Spinal cord (tissue), 10 donors: Measurements from ENCODE around the gene MTMR2. TPM values are rescaled to one million over a fixed set of nuclear protein-coding genes. Genes with fewer than 3 reads are reported as not detected.

Source experiments
- DNase-seq, 6 donors: peaks; one replicate each; pipeline versions ENCODE4 v3.0.0 to v3.0.0-alpha.2; 2013 to 2015; ENCODE audit warnings: low spot score in 6 of 6, low read depth in 4 of 6
- H3K27ac ChIP-seq: one replicate; pipeline ENCODE4 v1.5.1; 2013; ENCODE audit warnings: low read depth, low read length, control low read depth
- H3K27me3 ChIP-seq: one replicate; pipeline ENCODE4 v1.6.1; 2013; ENCODE audit warnings: low read length; ENCODE audit not compliant: control insufficient read depth, insufficient read depth
- H3K36me3 ChIP-seq: one replicate; pipeline ENCODE4 v1.6.1; 2013; ENCODE audit warnings: low read length; ENCODE audit not compliant: control insufficient read depth, insufficient read depth
- H3K4me1 ChIP-seq: one replicate; pipeline ENCODE4 v1.6.1; 2013; ENCODE audit warnings: low read length; ENCODE audit not compliant: control insufficient read depth, insufficient read depth
- H3K4me3 ChIP-seq: one replicate; pipeline ENCODE4 v1.5.1; 2013; ENCODE audit warnings: low read depth, low read length, control low read depth
- H3K9me3 ChIP-seq: one replicate; pipeline ENCODE4 v1.6.1; 2013; ENCODE audit warnings: low read length; ENCODE audit not compliant: control insufficient read depth, insufficient read depth
- WGBS: methylation state at CpG from one replicate; pipeline ENCODE4 v1.1.5; 2013; ENCODE audit warnings: missing lambda C conversion rate; ENCODE audit not compliant: insufficient coverage; 5-methylcytosine and 5-hydroxymethylcytosine counted together
- polyA plus RNA-seq, 2 donors: library from polyadenylated mRNA; unstranded; fragments of 120-200 nt; gene quantifications; one replicate each; pipeline ENCODE4 v1.2.1, GENCODE V29; 2013; ENCODE audit not compliant: insufficient read length in 2 of 2
- total RNA-seq, 2 donors: library from RNA; depleted of rRNA in 1 of 2; stranded (reverse); fragments of 120-200 nt in 1 of 2; fragments of >200 nt in 1 of 2; gene quantifications; one replicate each; pipeline versions ENCODE4 v1.2.3 to v1.2.4, GENCODE V29; 2013 to 2014
- donor health status: healthy.

MTMR2 gene
- total and polyA plus RNA-seq, 4 donors = 33.5 to 54.3 (median 41.2) TPM

- Histone ChIP-seq H3K4me3 (no peak overlapping the region), H3K27me3 (no peaks in the 10 kb centered on the region), H3K36me3 (no peaks in the 10 kb centered on the region), H3K9me3 (no peaks in the 10 kb centered on the region), H3K4me1 (no peaks in the 10 kb centered on the region), H3K27ac (no peak overlapping the region)
- DNase-seq = no peak
Measured at GRCh38 chr11:95937358-95937757, 13.5 kb upstream of the MTMR2 start.

DNA sequence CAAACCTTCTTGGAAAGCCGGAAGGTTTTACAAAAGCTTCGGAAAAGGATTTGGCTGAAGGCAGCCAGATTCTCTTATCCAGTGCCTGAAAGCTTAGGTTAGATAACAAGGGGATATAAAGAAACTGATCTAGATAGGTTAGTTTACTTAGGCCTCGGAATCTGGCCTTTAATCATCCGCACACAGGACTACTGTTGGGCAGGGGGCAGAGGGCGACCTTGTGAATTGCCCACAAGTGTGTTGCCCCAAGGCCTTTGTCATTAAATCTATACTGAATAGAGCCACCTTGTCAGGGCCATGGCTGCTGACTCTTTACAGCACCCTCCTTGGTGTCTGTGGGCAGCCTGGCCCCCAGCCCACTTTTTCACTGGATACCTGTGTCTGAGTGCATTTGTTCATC is 9.7 kb upstream of the MTMR2 start:
- H3K4me1 ChIP-seq = no peaks in the 10 kb centered on the region
- no peaks in the 10 kb centered on the region for H3K9me3 ChIP-seq
- no peak for DNase-seq
- no peak overlapping the region for H3K4me3 ChIP-seq
- H3K36me3 ChIP-seq = no peaks in the 10 kb centered on the region
- H3K27me3 ChIP-seq = no peaks in the 10 kb centered on the region
- no peak overlapping the region for H3K27ac ChIP-seq
- WGBS = 91% methylated on average over 5 of the region's 5 CpGs

DNA sequence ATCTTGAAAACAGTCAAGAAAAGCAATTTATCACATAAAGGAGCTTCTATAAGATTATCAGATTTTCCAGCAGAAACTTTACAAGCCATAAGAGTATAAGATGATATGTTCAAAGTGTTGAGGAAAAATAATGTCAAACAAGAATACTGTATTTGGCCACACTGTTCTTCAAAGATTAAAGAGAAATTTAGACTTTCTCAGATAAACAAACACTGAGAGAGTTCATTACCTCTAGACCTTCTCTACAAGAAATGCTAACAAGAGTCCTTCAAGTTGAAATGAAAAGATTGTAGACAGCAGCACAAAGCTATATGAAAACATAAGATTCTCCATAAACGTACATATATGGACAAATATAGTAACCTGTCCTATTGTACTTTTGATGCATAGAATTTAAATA is 8.0 kb upstream of the MTMR2 start:
- WGBS = no CpG with 5 or more reads among the region's 1 CpG
- no peak for DNase-seq

DNA sequence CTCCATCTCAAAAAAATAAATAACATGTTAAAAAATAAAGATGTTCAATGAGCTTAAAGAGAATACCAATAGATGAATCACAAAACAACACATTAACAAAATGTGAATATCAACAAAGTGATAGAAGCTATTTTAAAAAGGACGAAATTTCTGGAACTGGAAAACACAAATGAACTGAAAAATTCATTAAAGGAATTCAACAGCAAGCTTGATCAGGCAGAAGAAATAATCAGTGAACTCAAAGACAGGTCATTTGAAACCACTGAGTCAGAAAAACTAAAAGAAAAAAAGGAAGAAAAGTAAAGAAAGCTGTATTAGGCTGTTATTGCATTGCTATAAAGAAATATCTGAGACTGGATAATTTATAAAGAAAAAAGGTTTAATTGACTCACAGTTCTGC is 7.0 kb upstream of the MTMR2 start:
- Histone ChIP-seq H3K27me3 (no peaks in the 10 kb centered on the region), H3K27ac (no peak overlapping the region), H3K4me1 (no peaks in the 10 kb centered on the region), H3K4me3 (no peak overlapping the region), H3K9me3 (no peaks in the 10 kb centered on the region), H3K36me3 (no peaks in the 10 kb centered on the region)
- 100% methylated on average over 1 of the region's 1 CpG for WGBS
- DNase-seq = no peak

More for the DNA sequence above, 8.0 kb upstream of the MTMR2 start:
- Histone ChIP-seq H3K9me3 (no peaks in the 10 kb centered on the region), H3K4me1 (no peaks in the 10 kb centered on the region), H3K36me3 (no peaks in the 10 kb centered on the region), H3K4me3 (no peak overlapping the region), H3K27ac (no peak overlapping the region), H3K27me3 (no peaks in the 10 kb centered on the region)

- H3K27ac ChIP-seq = no peak overlapping the region
- peak in 1 of 6 donors; percentile 22 for DNase-seq
- H3K27me3 ChIP-seq = no peaks in the 10 kb centered on the region
- H3K36me3 ChIP-seq = no peaks in the 10 kb centered on the region
- H3K4me3 ChIP-seq = no peak overlapping the region
- WGBS = no CpG with 5 or more reads among the region's 1 CpG
- H3K9me3 ChIP-seq = no peaks in the 10 kb centered on the region
- H3K4me1 ChIP-seq = no peaks in the 10 kb centered on the region
Measured at GRCh38 chr11:95926726-95927125, 2.8 kb upstream of the MTMR2 start.

GRCh38 chr11:95925011-95925410 is 1.1 kb upstream of the MTMR2 start:
- Histone ChIP-seq H3K4me1 (no peaks in the 10 kb centered on the region), H3K36me3 (no peaks in the 10 kb centered on the region), H3K27me3 (no peaks in the 10 kb centered on the region), H3K27ac (no peak overlapping the region), H3K9me3 (no peaks in the 10 kb centered on the region), H3K4me3 (no peak overlapping the region)
- no peak for DNase-seq
- WGBS = no CpG with 5 or more reads among the region's 5 CpGs

DNA sequence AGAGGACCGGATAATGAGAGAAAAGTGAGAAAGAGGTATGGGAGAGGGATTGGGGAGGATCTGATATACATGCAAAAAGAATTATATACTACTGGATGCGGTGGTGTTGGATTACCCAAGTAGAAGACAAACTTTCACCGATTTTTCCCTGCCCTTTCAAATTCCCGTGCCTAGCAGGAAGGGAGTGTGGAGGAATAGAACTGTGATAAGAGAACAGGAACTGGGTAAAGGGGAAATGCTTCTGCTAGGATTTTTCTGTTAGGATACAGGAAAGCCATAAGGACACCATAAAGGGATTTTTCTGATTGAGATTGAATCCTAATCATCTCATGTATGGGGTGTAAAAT is 480 bp upstream of the MTMR2 start:
- 0% methylated on average over 1 of the region's 4 CpGs for WGBS
- peak overlapping the region; percentile 98 for H3K4me3 ChIP-seq
- DNase-seq = no peak

GRCh38 chr11:95923439-95923727 is 524 bp downstream of the MTMR2 start:
- no peaks in the 10 kb centered on the region for H3K4me1 ChIP-seq
- H3K9me3 ChIP-seq = no peaks in the 10 kb centered on the region
- peak overlapping the region; percentile 98 for H3K27ac ChIP-seq
- no peaks in the 10 kb centered on the region for H3K36me3 ChIP-seq
- H3K4me3 ChIP-seq = peak overlapping the region; percentile 98
- no peaks in the 10 kb centered on the region for H3K27me3 ChIP-seq
- DNase-seq = peak in 1 of 6 donors; percentile 17
- WGBS = 0% methylated on average over 4 of the region's 7 CpGs

More for the DNA sequence above, 480 bp upstream of the MTMR2 start:
- no peaks in the 10 kb centered on the region for H3K4me1 ChIP-seq
- no peaks in the 10 kb centered on the region for H3K36me3 ChIP-seq
- no peaks in the 10 kb centered on the region for H3K27me3 ChIP-seq
- H3K27ac ChIP-seq = peak overlapping the region; percentile 98
- no peaks in the 10 kb centered on the region for H3K9me3 ChIP-seq

- DNase-seq = peak in 1 of 6 donors; percentile 65
- Histone ChIP-seq H3K27ac (peak overlapping the region; percentile 98), H3K4me1 (no peaks in the 10 kb centered on the region), H3K9me3 (no peaks in the 10 kb centered on the region), H3K27me3 (no peaks in the 10 kb centered on the region), H3K4me3 (peak overlapping the region; percentile 98), H3K36me3 (no peaks in the 10 kb centered on the region)
- 0% methylated on average over 2 of the region's 9 CpGs for WGBS
Measured at GRCh38 chr11:95922536-95923438, 1.1 kb downstream of the MTMR2 start.

DNA sequence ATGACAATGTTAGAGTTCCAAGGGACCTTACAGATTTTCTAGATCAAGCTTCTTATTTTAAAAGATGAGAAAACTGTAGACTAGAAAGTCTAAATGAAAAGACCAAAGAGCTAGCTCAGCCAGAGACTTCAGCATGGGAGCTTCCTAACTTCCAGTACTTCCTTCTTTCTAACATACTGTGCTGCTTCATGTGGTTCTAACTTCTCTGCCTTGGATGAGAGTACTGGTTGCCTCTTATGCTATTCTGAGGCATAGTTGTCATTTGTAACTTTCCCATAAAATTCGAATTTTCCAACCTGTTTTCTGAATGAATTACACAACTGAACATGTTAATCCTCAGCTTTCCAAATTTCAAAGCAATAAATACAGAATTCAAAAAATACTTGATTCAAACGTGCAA is 1.8 kb downstream of the MTMR2 start:
- Histone ChIP-seq H3K36me3 (no peaks in the 10 kb centered on the region), H3K27ac (no peak overlapping the region), H3K9me3 (no peaks in the 10 kb centered on the region), H3K4me1 (no peaks in the 10 kb centered on the region), H3K4me3 (no peak overlapping the region), H3K27me3 (no peaks in the 10 kb centered on the region)
- WGBS = 20% methylated on average over 1 of the region's 2 CpGs
- DNase-seq = peak in 2 of 6 donors; percentile 2 to 7
